Lower leg skin (tissue), 3 donors: ENCODE measurements around the gene OR51I2.

Source experiments
- CTCF ChIP-seq, 3 donors: fragments of 450-650 bp; IDR thresholded peaks; one replicate each; pipeline ENCODE4 v1.5.1; 2016; ENCODE audit warnings: antibody characterized with exemption in 3 of 3, mild to moderate bottlenecking in 3 of 3, moderate library complexity in 2 of 3
- POLR2A ChIP-seq, 2 donors: fragments of 450-650 bp; IDR thresholded peaks; one replicate each; pipeline ENCODE4 v1.6.1; 2016 to 2017; ENCODE audit warnings: antibody characterized with exemption in 2 of 2, mild to moderate bottlenecking in 1 of 2, moderate library complexity in 1 of 2

GRCh38 chr11:5488385-5488784 is 39.3 kb downstream of the OR51I2 start, which contains the start of gene OR52D1:
- TF ChIP-seq CTCF (IDR thresholded peaks at IDR 0.05) (no peak), POLR2A (IDR thresholded peaks at IDR 0.05) (no peak)
